Common myeloid progenitor, CD34-positive (primary cell): Measurements from ENCODE around the gene POU2F2.

Experiments
- CTCF ChIA-PET: fragments of 350-600 bp; sonication (Branson Sonifier 250); formaldehyde crosslinking; loops from one replicate; lab custom pipeline; 2021; ENCODE audit warnings: antibody characterized with exemption; lab: Charles Lee
- POLR2A ChIA-PET: fragments of 350-600 bp; sonication (Branson Sonifier 250); formaldehyde crosslinking; loops from one replicate; lab custom pipeline; 2021; ENCODE audit warnings: antibody characterized with exemption; lab: Charles Lee
- DNase-seq, 3 donors: peaks; one replicate each; pipeline versions ENCODE4 v3.0.0 to v3.0.0-alpha.2; 2013
- H3K27ac ChIP-seq, 2 experiments: 1 replicate in 1 of 2; 2 replicates in 1 of 2; pipeline ENCODE4 v1.7.0; 2013; ENCODE audit warnings: inconsistent platforms in 2 of 2, low read length in 2 of 2, mild to moderate bottlenecking in 2 of 2, low read depth in 1 of 2, moderate library complexity in 1 of 2; ENCODE audit not compliant: severe bottlenecking in 2 of 2, insufficient read depth in 1 of 2, poor library complexity in 1 of 2
- H3K27me3 ChIP-seq, 5 experiments: replicated peaks in 2 of 5; 1 replicate in 3 of 5; 2 replicates in 2 of 5; pipeline versions ENCODE4 v1.6.1 to v1.7.0; 2013; ENCODE audit warnings: low read length in 4 of 5, mild to moderate bottlenecking in 2 of 5, moderate library complexity in 2 of 5, inconsistent platforms in 1 of 5; ENCODE audit not compliant: insufficient read depth in 5 of 5, control insufficient read depth in 4 of 5
- H3K36me3 ChIP-seq, 4 experiments: 1 replicate in 2 of 4; 2 replicates in 2 of 4; pipeline versions ENCODE4 v1.6.1 to v1.7.0; 2013; ENCODE audit warnings: low read length in 3 of 4, control low read depth in 1 of 4, mild to moderate bottlenecking in 1 of 4; ENCODE audit not compliant: control insufficient read depth in 4 of 4, insufficient read depth in 4 of 4
- H3K4me1 ChIP-seq, 4 experiments: 1 replicate in 3 of 4; 2 replicates in 1 of 4; pipeline versions ENCODE4 v1.6.1 to v1.7.1; 2013; ENCODE audit warnings: low read length in 3 of 4, mild to moderate bottlenecking in 3 of 4, control low read depth in 1 of 4, inconsistent platforms in 1 of 4, moderate library complexity in 1 of 4; ENCODE audit not compliant: control insufficient read depth in 4 of 4, insufficient read depth in 4 of 4; ENCODE audit errors: control extremely low read depth in 1 of 4
- H3K4me3 ChIP-seq, 7 experiments: 1 replicate in 4 of 7; 2 replicates in 3 of 7; pipeline versions ENCODE4 v1.5.1 to v1.7.0; 2013; ENCODE audit warnings: mild to moderate bottlenecking in 7 of 7, low read length in 6 of 7, moderate library complexity in 6 of 7, inconsistent platforms in 2 of 7, low read depth in 2 of 7, control low read depth in 1 of 7; ENCODE audit not compliant: insufficient read depth in 4 of 7, control insufficient read depth in 1 of 7; ENCODE audit errors: extremely low read depth in 1 of 7
- H3K9me3 ChIP-seq, 5 experiments: 1 replicate in 4 of 5; 2 replicates in 1 of 5; pipeline versions ENCODE4 v1.6.1 to v1.7.1; 2013; ENCODE audit warnings: low read length in 4 of 5, mild to moderate bottlenecking in 2 of 5, inconsistent platforms in 1 of 5, low read depth in 1 of 5, moderate library complexity in 1 of 5; ENCODE audit not compliant: control insufficient read depth in 4 of 5, insufficient read depth in 2 of 5; ENCODE audit errors: control extremely low read depth in 1 of 5
- WGBS: methylation state at CpG from one replicate; pipeline ENCODE4 v1.1.5; 2013; ENCODE audit not compliant: insufficient coverage; 5-methylcytosine and 5-hydroxymethylcytosine counted together

POU2F2 gene

GRCh38 chr19:42069619-42070351 lies 62.5 kb downstream of the POU2F2 start, which contains the start of gene GRIK5:
Gene GRIK5, minus strand, starts transcription at chr19:42070206. Its CDS starts 4,436 bp downstream, at chr19:42065770.
- H3K36me3 ChIP-seq: peaks cover 2 to 11% (median 9%) of the 10 kb centered on the region in 4 experiments
- H3K4me3 ChIP-seq: peak within 1 kb of the TSS; percentile 35 to 82 (median 70)
- peak within 1 kb of the TSS in 1 of 2 experiments; percentile 34 for H3K27ac ChIP-seq
- WGBS: 0% methylated on average over 12 of the region's 29 CpGs
- POLR2A ChIA-PET: no interaction called here
- H3K9me3 ChIP-seq: no peaks in the 10 kb centered on the region
- CTCF ChIA-PET: no interaction called here
- DNase-seq: peak in 2 of 3 donors; percentile 29 to 49
- peaks cover 5 to 31% (median 30%) of the 10 kb centered on the region in 4 experiments for H3K4me1 ChIP-seq
- no peaks in the 10 kb centered on the region for H3K27me3 ChIP-seq

DNA sequence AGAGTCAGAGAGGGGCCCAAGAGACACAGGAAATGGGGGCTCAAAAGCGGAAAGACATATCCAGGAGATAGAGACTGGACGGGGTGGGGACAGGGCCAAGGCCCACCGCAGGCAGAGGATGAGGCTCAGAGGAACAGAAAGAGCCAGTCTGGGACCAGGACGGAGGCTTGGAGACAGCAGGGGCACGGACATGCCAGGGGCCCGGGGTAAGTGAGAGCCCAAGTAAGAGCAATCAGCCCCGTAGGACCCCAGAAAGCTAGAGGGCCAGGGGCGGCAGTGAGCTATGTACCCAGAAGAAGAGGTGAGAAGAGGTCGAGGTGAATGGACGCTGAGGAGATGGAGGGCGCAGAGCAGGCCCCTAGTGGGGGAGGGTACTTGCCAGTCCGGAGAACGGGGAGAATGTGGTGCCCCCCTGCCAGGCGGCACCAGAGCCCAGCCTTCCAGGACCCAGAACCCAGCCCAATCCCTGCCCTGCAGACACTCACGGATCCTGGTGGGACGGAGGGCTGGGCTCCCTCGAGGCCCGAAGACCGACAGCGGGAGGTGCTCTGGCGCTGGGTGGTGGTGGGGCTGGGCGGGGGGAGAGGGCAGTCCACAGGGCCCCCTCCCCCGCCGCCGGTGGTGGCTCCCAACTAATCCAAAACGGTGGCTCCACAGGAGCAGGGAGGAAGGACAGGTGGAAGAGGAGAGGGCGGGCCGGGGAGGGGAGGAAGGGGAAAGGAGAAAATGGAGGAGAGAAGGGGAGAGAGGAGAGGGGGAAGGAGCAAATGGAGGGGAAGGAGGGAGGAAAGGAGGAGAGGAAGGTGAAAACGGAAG lies 63.3 kb downstream of the POU2F2 start:
- Histone ChIP-seq H3K4me1 (peaks cover 5 to 29% (median 27%) of the 10 kb centered on the region in 4 experiments), H3K36me3 (peaks cover 2 to 17% (median 15%) of the 10 kb centered on the region in 4 experiments), H3K4me3 (peak overlapping the region in 6 of 7 experiments; percentile 46 to 82 (median 70)), H3K9me3 (no peaks in the 10 kb centered on the region), H3K27me3 (no peaks in the 10 kb centered on the region), H3K27ac (no peak overlapping the region)
- POLR2A ChIA-PET: no interaction called here
- peak in 1 of 3 donors; percentile 26 for DNase-seq
- 4% methylated on average over 18 of the region's 29 CpGs for WGBS
- CTCF ChIA-PET: interaction anchor here (1.4 kb wide), 1 partner anchor 8 kb away, joined by 3 read pairs; no protein-coding TSS in a partner anchor

GRCh38 chr19:42068361-42068755 lies 63.9 kb downstream of the POU2F2 start:
- H3K9me3 ChIP-seq: no peaks in the 10 kb centered on the region
- no peak overlapping the region for H3K27ac ChIP-seq
- POLR2A ChIA-PET: no interaction called here
- H3K4me3 ChIP-seq: peak overlapping the region; percentile 9 to 82 (median 70)
- 51% methylated on average over 6 of the region's 8 CpGs for WGBS
- H3K4me1 ChIP-seq: peaks cover 5 to 29% (median 27%) of the 10 kb centered on the region in 4 experiments
- H3K27me3 ChIP-seq: no peaks in the 10 kb centered on the region
- CTCF ChIA-PET: interaction anchor here (1.4 kb wide), 1 partner anchor 9 kb away, joined by 3 read pairs; no protein-coding TSS in a partner anchor
- H3K36me3 ChIP-seq: peaks cover 6 to 23% (median 21%) of the 10 kb centered on the region in 4 experiments
- DNase-seq: no peak

- DNase-seq: no peak
- Histone ChIP-seq H3K36me3 (peaks cover 6 to 30% (median 29%) of the 10 kb centered on the region in 4 experiments), H3K4me3 (no peak overlapping the region), H3K27me3 (no peaks in the 10 kb centered on the region), H3K4me1 (peaks cover 5 to 29% (median 27%) of the 10 kb centered on the region in 4 experiments), H3K9me3 (no peaks in the 10 kb centered on the region), H3K27ac (no peak overlapping the region)
- 96% methylated on average over 6 of the region's 6 CpGs for WGBS
- CTCF ChIA-PET: interaction anchor here (1.4 kb wide), 2 partner anchors 10 to 18 kb away, joined by 3 read pairs; no protein-coding TSS in a partner anchor
- POLR2A ChIA-PET: no interaction called here
Measured at GRCh38 chr19:42067315-42067888, 64.8 kb downstream of the POU2F2 start.

GRCh38 chr19:42066075-42066754 lies 66.0 kb downstream of the POU2F2 start:
- H3K27ac ChIP-seq: no peak overlapping the region
- peaks cover 6 to 42% (median 38%) of the 10 kb centered on the region in 4 experiments for H3K36me3 ChIP-seq
- peak in 1 of 3 donors; percentile 35 for DNase-seq
- ChIA-PET POLR2A (interaction anchor here (1.3 kb wide), 1 partner anchor 14 kb away, joined by 3 read pairs; no protein-coding TSS in a partner anchor), CTCF (interaction anchor here (1.4 kb wide), 1 partner anchor 17 kb away, joined by 3 read pairs; no protein-coding TSS in a partner anchor)
- no peaks in the 10 kb centered on the region for H3K9me3 ChIP-seq
- no peak overlapping the region for H3K4me3 ChIP-seq
- peaks cover 5 to 29% (median 27%) of the 10 kb centered on the region in 4 experiments for H3K4me1 ChIP-seq
- H3K27me3 ChIP-seq: no peaks in the 10 kb centered on the region
- WGBS: 96% methylated on average over 2 of the region's 9 CpGs

GRCh38 chr19:42065511-42065910 lies 66.7 kb downstream of the POU2F2 start:
- CTCF ChIA-PET: no interaction called here
- POLR2A ChIA-PET: interaction anchor here (1.3 kb wide), 1 partner anchor 13 kb away, joined by 3 read pairs; no protein-coding TSS in a partner anchor
- no peak for DNase-seq
- WGBS: 100% methylated on average over 3 of the region's 9 CpGs
- no peaks in the 10 kb centered on the region for H3K27me3 ChIP-seq
- H3K36me3 ChIP-seq: peaks cover 6 to 43% (median 38%) of the 10 kb centered on the region in 4 experiments
- no peak overlapping the region for H3K4me3 ChIP-seq
- H3K9me3 ChIP-seq: no peaks in the 10 kb centered on the region
- H3K4me1 ChIP-seq: peaks cover 5 to 25% (median 23%) of the 10 kb centered on the region in 4 experiments
- no peak overlapping the region for H3K27ac ChIP-seq
